SK-N-SH treated with all-trans-retinoic acid at 6 μM for 48 hours (cell line): ENCODE data around the gene SORCS2.

Experiments used
- PATZ1 ChIP-seq: fragments of 250-450 bp; sonication (Bioruptor Pico); IDR thresholded peaks from 2 replicates; pipeline ENCODE4 v1.8.0; 2020; ENCODE audit warnings: mild to moderate bottlenecking, moderate library complexity, borderline replicate concordance
- PPARA ChIP-seq: fragments of 250-450 bp; sonication (Bioruptor Pico); IDR thresholded peaks from 2 replicates; pipeline ENCODE4 v1.5.0; 2020; ENCODE audit warnings: mild to moderate bottlenecking, borderline replicate concordance
- RARB ChIP-seq: fragments of 250-450 bp; sonication (Bioruptor Pico); IDR thresholded peaks from 2 replicates; pipeline ENCODE4 v1.8.0; 2021; ENCODE audit warnings: mild to moderate bottlenecking, moderate library complexity
- TSHZ2 ChIP-seq: fragments of 250-450 bp; sonication (Bioruptor Pico); IDR thresholded peaks from 2 replicates; pipeline ENCODE4 v1.5.0; 2020; ENCODE audit warnings: mild to moderate bottlenecking, moderate library complexity
- ZFP30 ChIP-seq: fragments of 450-650 bp; formaldehyde crosslinking; IDR thresholded peaks from 2 replicates; pipeline ENCODE4 v1.5.0; 2022; ENCODE audit warnings: mild to moderate bottlenecking, moderate library complexity

GRCh38 chr4:7155590-7156071 is 36.7 kb upstream of the SORCS2 start:
- TF ChIP-seq RARB (CRISPR knock-in tag): no peak
- TF ChIP-seq PPARA: no peak
- no peak for TF ChIP-seq ZFP30
- no peak for TF ChIP-seq PATZ1 (CRISPR knock-in tag)
- no peak for TF ChIP-seq TSHZ2 (CRISPR knock-in tag)
